NB4 (cell line): ENCODE results near the gene NTSR1.

Experiments used
- CTCF ChIP-seq: IDR thresholded peaks from one replicate; pipeline ENCODE4 v1.5.1; 2012; ENCODE audit warnings: low read depth, low read length
- MAX ChIP-seq: IDR thresholded peaks from 2 replicates; pipeline ENCODE4 v1.6.1; 2011; ENCODE audit warnings: low read depth, low read length

GRCh38 chr20:62684981-62685380 lies 23.7 kb upstream of the NTSR1 start:
- TF ChIP-seq MAX (no peak), CTCF (no peak)
